CD14-positive monocyte (primary cell): ENCODE measurements around the gene OR2B2. TPM values are rescaled to one million over a fixed set of nuclear protein-coding genes. Genes with fewer than 3 reads are reported as not detected.

Experiments
- DNase-seq, 3 donors: peaks; one replicate each; pipeline ENCODE4 v3.0.0-alpha.2; 2011 to 2022
- H2AFZ ChIP-seq: 2 replicates; pipeline ENCODE4 v1.6.0; 2012; ENCODE audit warnings: mild to moderate bottlenecking, low read depth, low read length, inconsistent platforms; ENCODE audit not compliant: insufficient read depth, poor library complexity, severe bottlenecking
- H3K27ac ChIP-seq, 2 donors: 1 replicate in 1 of 2; 2 replicates in 1 of 2; pipeline ENCODE4 v1.5.1; 2012 to 2013; ENCODE audit warnings: low read length in 2 of 2, control low read depth in 1 of 2, inconsistent platforms in 1 of 2, low read depth in 1 of 2, mild to moderate bottlenecking in 1 of 2
- H3K27me3 ChIP-seq, 2 donors: one replicate each; pipeline versions ENCODE4 v1.6.0 to v1.6.1; 2011 to 2013; ENCODE audit warnings: low read length in 2 of 2; ENCODE audit not compliant: control insufficient read depth in 2 of 2, insufficient read depth in 2 of 2
- H3K36me3 ChIP-seq, 2 donors: replicated peaks in 1 of 2; 1 replicate in 1 of 2; 2 replicates in 1 of 2; pipeline versions ENCODE4 v1.5.1 to v1.6.1; 2012 to 2013; ENCODE audit warnings: low read length in 2 of 2, control low read depth in 1 of 2, inconsistent platforms in 1 of 2, mild to moderate bottlenecking in 1 of 2; ENCODE audit not compliant: insufficient read depth in 2 of 2, control insufficient read depth in 1 of 2
- H3K4me1 ChIP-seq, 2 donors: 1 replicate in 1 of 2; 2 replicates in 1 of 2; pipeline versions ENCODE4 v1.5.1 to v1.6.1; 2012 to 2013; ENCODE audit warnings: low read length in 2 of 2, control low read depth in 1 of 2, inconsistent platforms in 1 of 2, mild to moderate bottlenecking in 1 of 2, moderate library complexity in 1 of 2; ENCODE audit not compliant: insufficient read depth in 2 of 2, control insufficient read depth in 1 of 2
- H3K4me2 ChIP-seq: replicated peaks from 2 replicates; pipeline ENCODE3; 2012; ENCODE audit warnings: low read length, moderate library complexity, mild to moderate bottlenecking; ENCODE audit not compliant: poor library complexity, severe bottlenecking; ENCODE audit errors: extremely low read depth
- H3K4me3 ChIP-seq, 3 experiments: fragments of 200-600 bp in 1 of 3; sonication (generic) in 1 of 3; replicated peaks in 1 of 3; 1 replicate in 2 of 3; 2 replicates in 1 of 3; pipeline ENCODE4 v1.5.1; 2011 to 2013; ENCODE audit warnings: low read length in 3 of 3, mild to moderate bottlenecking in 3 of 3, control low read depth in 2 of 3, low read depth in 2 of 3, inconsistent platforms in 1 of 3, moderate library complexity in 1 of 3
- H3K79me2 ChIP-seq: 2 replicates; pipeline ENCODE4 v1.6.0; 2012; ENCODE audit warnings: mild to moderate bottlenecking, control low read depth, inconsistent platforms, low read length, moderate library complexity; ENCODE audit not compliant: insufficient read depth
- H3K9ac ChIP-seq: 2 replicates; pipeline ENCODE4 v1.6.0; 2017; ENCODE audit warnings: low read length, mild to moderate bottlenecking; ENCODE audit not compliant: insufficient read depth, poor library complexity, severe bottlenecking
- H3K9me3 ChIP-seq, 2 donors: replicated peaks in 1 of 2; 1 replicate in 1 of 2; 2 replicates in 1 of 2; pipeline versions ENCODE4 v1.5.1 to v1.6.1; 2012 to 2013; ENCODE audit warnings: low read length in 2 of 2, control low read depth in 1 of 2; ENCODE audit not compliant: control insufficient read depth in 1 of 2, insufficient read depth in 1 of 2
- H4K20me1 ChIP-seq: 2 replicates; pipeline ENCODE4 v1.6.0; 2012; ENCODE audit warnings: mild to moderate bottlenecking, low read length, control low read depth, moderate library complexity; ENCODE audit not compliant: insufficient read depth
- H3K27ac Mint-ChIP-seq, 7 donors: one replicate each; pipeline ENCODE4 v1.8.0; 2020; ENCODE audit warnings: mild to moderate bottlenecking in 7 of 7, mixed read lengths in 7 of 7, moderate library complexity in 6 of 7, inconsistent platforms in 2 of 7
- H3K27me3 Mint-ChIP-seq, 3 donors: one replicate each; pipeline ENCODE4 v1.8.0; 2021 to 2022; ENCODE audit warnings: low read depth in 3 of 3, mild to moderate bottlenecking in 3 of 3, mixed read lengths in 3 of 3, moderate library complexity in 3 of 3, inconsistent platforms in 1 of 3
- H3K36me3 Mint-ChIP-seq, 2 donors: one replicate each; pipeline ENCODE4 v1.8.0; 2020; ENCODE audit warnings: mixed read lengths in 2 of 2, inconsistent platforms in 1 of 2, mild to moderate bottlenecking in 1 of 2
- H3K4me1 Mint-ChIP-seq: one replicate; pipeline ENCODE4 v1.8.0; 2020; ENCODE audit warnings: mild to moderate bottlenecking, mixed read lengths
- H3K4me3 Mint-ChIP-seq, 2 donors: one replicate each; pipeline ENCODE4 v1.8.0; 2020; ENCODE audit warnings: mild to moderate bottlenecking in 2 of 2, mixed read lengths in 2 of 2, moderate library complexity in 1 of 2
- H3K9me3 Mint-ChIP-seq, 7 donors: one replicate each; pipeline ENCODE4 v1.8.0; 2020 to 2022; ENCODE audit warnings: mixed read lengths in 7 of 7, mild to moderate bottlenecking in 6 of 7, moderate library complexity in 6 of 7, inconsistent platforms in 2 of 7
- CTCF ChIP-seq: fragments of 200-600 bp; IDR thresholded peaks from one replicate; pipeline ENCODE4 v1.8.0; 2022; ENCODE audit warnings: antibody characterized with exemption, mild to moderate bottlenecking
- WGBS: methylation state at CpG from one replicate; pipeline ENCODE4 v1.1.5; 2013; ENCODE audit warnings: missing lambda C conversion rate; ENCODE audit not compliant: insufficient coverage; 5-methylcytosine and 5-hydroxymethylcytosine counted together
- intact Hi-C, 2 donors: fragments of 100-400 bp; cut with micrococcal nuclease; formaldehyde crosslinking; loops; one replicate each; pipeline versions ENCODE4 v1.15.0 to v1.15.1; 2023
- polyA plus RNA-seq, 3 donors: library from polyadenylated mRNA; depleted of rRNA in 1 of 3; unstranded in 2 of 3; stranded (reverse) in 1 of 3; fragments of 300-500 nt in 2 of 3; fragments of >200 nt in 1 of 3; fragmentation: Illumina TruSeq in 2 of 3; gene quantifications; 1 replicate in 2 of 3; 2 replicates in 1 of 3; pipeline ENCODE4 v1.2.3, GENCODE V29; 2012 to 2021

The OR2B2 gene
- polyA plus RNA-seq, 3 donors: not detected

- Histone ChIP-seq H2AFZ (peak overlapping the region; percentile 79), H3K4me2 (peak overlapping the region; percentile 94), H3K9ac (peak overlapping the region; percentile 66), H3K4me3 (peak overlapping the region; percentile 84 to 99 (median 85)), H3K27ac (peak overlapping the region; percentile 61 to 73), H3K36me3 (no peaks in the 10 kb centered on the region), H3K4me1 (peaks cover 60 to 75% of the 10 kb centered on the region in 2 donors), H4K20me1 (no peaks in the 10 kb centered on the region), H3K27me3 (no peaks in the 10 kb centered on the region), H3K9me3 (no peaks in the 10 kb centered on the region), H3K79me2 (no peaks in the 10 kb centered on the region)
- H3K4me3 Mint-ChIP-seq: no peak overlapping the region
- H3K9me3 Mint-ChIP-seq: no peaks in the 10 kb centered on the region
- TF ChIP-seq CTCF: no peak
- H3K36me3 Mint-ChIP-seq: no peaks in the 10 kb centered on the region
- no peak for DNase-seq
- intact Hi-C loops: loop anchor here (2.0 to 10.0 kb wide), 9 partner anchors 26 to 738 kb away; a partner anchor contains a TSS
- peaks cover 43% of the 10 kb centered on the region for H3K4me1 Mint-ChIP-seq
- H3K27ac Mint-ChIP-seq: peak overlapping the region in 4 of 7 donors; percentile 88 to 94 (median 92)
- under 1% methylated on average over 25 of the region's 26 CpGs for WGBS
- peaks cover 0 to 3% (median 0%) of the 10 kb centered on the region in 3 donors for H3K27me3 Mint-ChIP-seq
Measured at GRCh38 chr6:27892649-27893058, 19.5 kb downstream of the OR2B2 start.

- Mint-ChIP-seq H3K4me3 (peak overlapping the region; percentile 83 to 85), H3K4me1 (peaks cover 43% of the 10 kb centered on the region), H3K27ac (peak overlapping the region in 1 of 7 donors; percentile 20), H3K27me3 (peaks cover 0 to 3% (median 0%) of the 10 kb centered on the region in 3 donors), H3K36me3 (no peaks in the 10 kb centered on the region), H3K9me3 (no peaks in the 10 kb centered on the region)
- no peak overlapping the region for H3K9ac ChIP-seq
- no peak for TF ChIP-seq CTCF
- H3K27ac ChIP-seq: peak overlapping the region in 1 of 2 donors; percentile 10
- H4K20me1 ChIP-seq: no peaks in the 10 kb centered on the region
- intact Hi-C loops: loop anchor here (5.0 to 10.0 kb wide), 8 partner anchors 54 to 737 kb away; a partner anchor contains a TSS
- H3K79me2 ChIP-seq: no peaks in the 10 kb centered on the region
- no peaks in the 10 kb centered on the region for H3K27me3 ChIP-seq
- WGBS: no CpG with 5 or more reads among the region's 7 CpGs
- H3K9me3 ChIP-seq: no peaks in the 10 kb centered on the region
- DNase-seq: no peak
- no peaks in the 10 kb centered on the region for H3K36me3 ChIP-seq
- H3K4me1 ChIP-seq: peaks cover 60 to 74% of the 10 kb centered on the region in 2 donors
- H2AFZ ChIP-seq: peak overlapping the region; percentile 85
- peak overlapping the region; percentile 42 to 74 (median 49) for H3K4me3 ChIP-seq
- peak overlapping the region; percentile 72 for H3K4me2 ChIP-seq
Measured at GRCh38 chr6:27891320-27891875, 20.8 kb downstream of the OR2B2 start.
